H1 (cell line): ENCODE results near the gene MPPED1. TPM values are rescaled to one million over a fixed set of nuclear protein-coding genes. Genes with fewer than 3 reads are reported as not detected.

Experiments
- CTCF ChIA-PET: fragments of 300-600 bp; sonication (Branson Sonifier 250); formaldehyde crosslinking; loops from one replicate; lab custom pipeline; 2021; ENCODE audit not compliant: partially characterized antibody; lab: Charles Lee
- POLR2A ChIA-PET: fragments of 300-600 bp; sonication (Branson Sonifier 250); formaldehyde crosslinking; loops from one replicate; lab custom pipeline; 2021; ENCODE audit warnings: inconsistent platforms; ENCODE audit not compliant: partially characterized antibody; lab: Charles Lee
- DNase-seq, 2 experiments: peaks; one replicate each; pipeline versions ENCODE4 v3.0.0 to v3.0.0-alpha.2; 2010 to 2022; ENCODE audit warnings: low spot score in 2 of 2, low read depth in 1 of 2, mixed read lengths in 1 of 2
- FAIRE-seq: peaks from 2 replicates; lab custom pipeline; 2011; peaks lifted over from hg19 to GRCh38; lab: Jason Lieb, UNC
- H2AFZ ChIP-seq: 2 replicates; pipeline ENCODE4 v1.8.1; 2012; ENCODE audit warnings: low read length, inconsistent platforms
- H2AK5ac ChIP-seq: 2 replicates; pipeline ENCODE4 v1.6.1; 2013; ENCODE audit warnings: low read depth, low read length
- H2BK120ac ChIP-seq: replicated peaks from 2 replicates; pipeline ENCODE3; 2013; ENCODE audit warnings: low read depth, low read length, inconsistent platforms
- H2BK12ac ChIP-seq: 2 replicates; pipeline ENCODE4 v1.6.1; 2013; ENCODE audit warnings: low read depth, low read length
- H2BK15ac ChIP-seq: 2 replicates; pipeline ENCODE4 v1.6.1; 2013; ENCODE audit warnings: low read length
- H2BK20ac ChIP-seq: 2 replicates; pipeline ENCODE4 v1.6.1; 2013; ENCODE audit warnings: low read length
- H2BK5ac ChIP-seq: 2 replicates; pipeline ENCODE4 v1.6.1; 2013; ENCODE audit warnings: low read depth, low read length
- H3K14ac ChIP-seq: 2 replicates; pipeline ENCODE4 v1.6.1; 2013; ENCODE audit warnings: inconsistent platforms; ENCODE audit not compliant: insufficient read length
- H3K18ac ChIP-seq: 2 replicates; pipeline ENCODE4 v1.6.1; 2013; ENCODE audit warnings: low read length; ENCODE audit errors: extremely low read depth
- H3K23ac ChIP-seq: 2 replicates; pipeline ENCODE4 v1.6.1; 2013; ENCODE audit warnings: inconsistent platforms; ENCODE audit not compliant: insufficient read length
- H3K23me2 ChIP-seq: 2 replicates; pipeline ENCODE4 v1.6.1; 2013; ENCODE audit warnings: low read depth, low read length
- H3K27ac ChIP-seq: 2 replicates; pipeline ENCODE4 v1.6.1; 2011; ENCODE audit warnings: low read depth, low read length, inconsistent platforms
- H3K27me3 ChIP-seq, 4 experiments: replicated peaks in 1 of 4; 1 replicate in 1 of 4; 2 replicates in 3 of 4; pipeline versions ENCODE4 v1.6.1 to v1.8.1; 2011 to 2013; ENCODE audit warnings: low read length in 3 of 4, mild to moderate bottlenecking in 3 of 4, inconsistent platforms in 2 of 4, mixed read lengths in 2 of 4, moderate library complexity in 1 of 4; ENCODE audit not compliant: control insufficient read depth in 3 of 4, insufficient read depth in 3 of 4; ENCODE audit errors: extremely low read depth in 1 of 4
- H3K36me3 ChIP-seq, 4 experiments: 2 replicates each; pipeline versions ENCODE4 v1.6.1 to v1.8.1; 2011 to 2013; ENCODE audit warnings: mild to moderate bottlenecking in 4 of 4, low read length in 3 of 4, moderate library complexity in 2 of 4, control low read depth in 1 of 4, inconsistent platforms in 1 of 4; ENCODE audit not compliant: insufficient read depth in 4 of 4, control insufficient read depth in 2 of 4
- H3K4ac ChIP-seq: replicated peaks from 2 replicates; pipeline ENCODE3; 2013; ENCODE audit warnings: low read length, low read depth, mixed read lengths, inconsistent platforms; ENCODE audit not compliant: insufficient read length
- H3K4me1 ChIP-seq, 4 experiments: replicated peaks in 1 of 4; 1 replicate in 1 of 4; 2 replicates in 3 of 4; pipeline versions ENCODE4 v1.6.1 to v1.8.1; 2011 to 2013; ENCODE audit warnings: low read length in 3 of 4, inconsistent platforms in 2 of 4, mixed read lengths in 1 of 4; ENCODE audit not compliant: insufficient read depth in 4 of 4, control insufficient read depth in 3 of 4
- H3K4me2 ChIP-seq, 2 experiments: 2 replicates each; pipeline versions ENCODE4 v1.6.1 to v1.8.1; 2011 to 2013; ENCODE audit warnings: low read depth in 2 of 2, low read length in 2 of 2, control low read depth in 1 of 2, inconsistent platforms in 1 of 2, mild to moderate bottlenecking in 1 of 2; ENCODE audit not compliant: insufficient read depth in 1 of 2
- H3K4me3 ChIP-seq, 4 experiments: fragments of 200-600, 300-600 bp in 1 of 4; sonication (generic), shearing (Covaris generic), sonication (Bioruptor Twin) in 1 of 4; 2 replicates each; pipeline versions ENCODE4 v1.5.1 to v1.8.1; 2011 to 2016; ENCODE audit warnings: low read length in 4 of 4, low read depth in 3 of 4, control low read depth in 2 of 4, inconsistent platforms in 2 of 4, mild to moderate bottlenecking in 2 of 4, mixed read lengths in 1 of 4, moderate library complexity in 1 of 4; ENCODE audit not compliant: insufficient read depth in 2 of 4; ENCODE audit errors: extremely low read depth in 1 of 4
- H3K56ac ChIP-seq: replicated peaks from 2 replicates; pipeline ENCODE3; 2013; ENCODE audit warnings: low read depth, mild to moderate bottlenecking, mixed read lengths, low read length, inconsistent platforms; ENCODE audit not compliant: insufficient read length
- H3K79me1 ChIP-seq: 2 replicates; pipeline ENCODE4 v1.6.1; 2013; ENCODE audit warnings: low read depth, low read length, control low read depth
- H3K79me2 ChIP-seq, 2 experiments: 2 replicates each; pipeline versions ENCODE4 v1.6.1 to v1.8.1; 2012 to 2013; ENCODE audit warnings: low read length in 2 of 2, mild to moderate bottlenecking in 2 of 2, inconsistent platforms in 1 of 2; ENCODE audit not compliant: insufficient read depth in 2 of 2, control insufficient read depth in 1 of 2
- H3K9ac ChIP-seq, 4 experiments: replicated peaks in 1 of 4; 1 replicate in 1 of 4; 2 replicates in 3 of 4; pipeline versions ENCODE4 v1.6.1 to v1.8.1; 2011 to 2013; ENCODE audit warnings: low read depth in 3 of 4, low read length in 3 of 4, control low read depth in 2 of 4, mild to moderate bottlenecking in 2 of 4, moderate library complexity in 2 of 4, inconsistent platforms in 1 of 4; ENCODE audit errors: extremely low read depth in 1 of 4
- H3K9me3 ChIP-seq, 2 experiments: 2 replicates each; pipeline versions ENCODE4 v1.6.1 to v1.8.1; 2012 to 2013; ENCODE audit warnings: mild to moderate bottlenecking in 2 of 2, moderate library complexity in 2 of 2, control low read depth in 1 of 2, inconsistent platforms in 1 of 2, low read depth in 1 of 2, low read length in 1 of 2, mixed read lengths in 1 of 2; ENCODE audit not compliant: insufficient read depth in 2 of 2
- H4K20me1 ChIP-seq, 2 experiments: replicated peaks in 1 of 2; 2 replicates each; pipeline versions ENCODE3 to v1.8.1; 2011 to 2013; ENCODE audit warnings: inconsistent platforms in 2 of 2, low read length in 2 of 2, mild to moderate bottlenecking in 1 of 2; ENCODE audit not compliant: insufficient read depth in 2 of 2, control insufficient read depth in 1 of 2
- H4K5ac ChIP-seq: 2 replicates; pipeline ENCODE4 v1.6.1; 2013; ENCODE audit warnings: low read length, low read depth, mixed read lengths, inconsistent platforms; ENCODE audit not compliant: insufficient read length
- H4K8ac ChIP-seq: 2 replicates; pipeline ENCODE4 v1.8.0; 2013; ENCODE audit warnings: mild to moderate bottlenecking, moderate library complexity, low read length, inconsistent platforms; ENCODE audit not compliant: insufficient read depth; ENCODE audit errors: extremely low read depth
- H4K91ac ChIP-seq: replicated peaks from 2 replicates; pipeline ENCODE3; 2013; ENCODE audit warnings: low read length, mixed read lengths, inconsistent platforms; ENCODE audit not compliant: insufficient read length
- JUN ChIP-seq: IDR thresholded peaks from 2 replicates; pipeline ENCODE4 v1.6.1; 2011; ENCODE audit warnings: low read depth, mild to moderate bottlenecking, improper control_type of control experiment, low read length
- POU5F1 ChIP-seq: IDR thresholded peaks from 2 replicates; pipeline ENCODE4 v1.6.1; 2011; ENCODE audit warnings: low read depth, mild to moderate bottlenecking, low read length, moderate library complexity
- SAP30 ChIP-seq: fragments of 300-600 bp; sonication (generic); IDR thresholded peaks from 2 replicates; pipeline ENCODE4 v1.7.1; 2012; ENCODE audit warnings: low read length, moderate library complexity, mild to moderate bottlenecking, inconsistent platforms; ENCODE audit not compliant: insufficient read depth, insufficient replicate concordance
- WGBS, 2 experiments: shearing (Covaris generic) in 1 of 2; methylation state at CpG; one replicate each; pipeline versions ENCODE4 v1.1.6 to v1.1.7; 2013 to 2015; ENCODE audit warnings: low lambda C conversion rate in 2 of 2, mixed read lengths in 2 of 2, inconsistent platforms in 1 of 2, low coverage in 1 of 2, missing lambda C conversion rate in 1 of 2; ENCODE audit not compliant: insufficient replicate concordance in 2 of 2, insufficient coverage in 1 of 2, insufficient read length in 1 of 2; ENCODE audit errors: extremely low coverage in 1 of 2, missing lambda C conversion rate in 1 of 2; 5-methylcytosine and 5-hydroxymethylcytosine counted together
- polyA plus RNA-seq, 7 experiments: library from polyadenylated mRNA; depleted of rRNA in 3 of 7; stranded (reverse) in 5 of 7; unstranded in 2 of 7; fragments of >200 nt in 5 of 7; fragments of 200-250 nt in 2 of 7; gene quantifications; 1 replicate in 5 of 7; 2 replicates in 1 of 7; 4 replicates in 1 of 7; pipeline versions ENCODE4 v1.2.1 to v1.2.3, GENCODE V29; 2011 to 2013; ENCODE audit warnings: missing spikeins in 2 of 7, mixed read lengths in 2 of 7
- total RNA-seq: library from RNA; stranded (reverse); fragmentation: NEBNext Ultra II Directional; extraction: Animal tissue kit (Norgen Biotek cat#: 25700); gene quantifications from 2 replicates; pipeline ENCODE4 v1.2.1, GENCODE V29; 2021

MPPED1 gene
- total and polyA plus RNA-seq, 2 of the 8 experiments (the other 6 are each of a cell fraction or from before 2014, with no cell fraction given), result 0.29 to 0.37 TPM

DNA sequence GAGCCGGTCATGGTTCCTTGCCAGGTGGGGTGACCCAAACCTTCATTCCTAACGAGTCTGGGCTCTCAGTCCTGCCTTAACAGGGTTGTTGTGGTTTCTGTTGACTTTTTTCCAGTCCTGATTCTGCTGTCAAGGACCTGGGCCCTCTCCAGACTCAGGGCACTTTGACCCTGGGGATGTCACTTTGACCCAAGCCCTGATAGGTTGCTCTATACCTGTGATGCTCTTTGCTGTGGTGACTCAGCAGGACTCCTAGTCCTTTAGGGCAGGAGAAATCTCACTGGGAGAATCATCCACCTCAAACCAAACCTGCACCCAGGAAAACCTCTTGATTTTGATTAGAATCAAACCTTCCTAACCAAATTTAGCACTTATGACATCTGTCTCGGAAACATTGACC is 20.5 kb upstream of the MPPED1 start:
- FAIRE-seq (no peak), DNase-seq (no peak)
- CTCF ChIA-PET, result interaction anchor here (0.6 to 14.7 kb wide), 3 partner anchors 119 to 187 kb away, joined by 3 to 257 read pairs (median 3); no protein-coding TSS in a partner anchor
- H3K9ac ChIP-seq, result no peak overlapping the region
- H3K14ac ChIP-seq, result no peak overlapping the region
- H3K4me2 ChIP-seq, result no peak overlapping the region
- peaks cover 0 to 10% (median 3%) of the 10 kb centered on the region in 4 experiments; a peak in 4 of 7 replicates for H3K27me3 ChIP-seq
- POLR2A ChIA-PET, result no interaction called here
- H3K4me3 ChIP-seq, result no peak overlapping the region
- no peak overlapping the region for H2BK15ac ChIP-seq
- no peak overlapping the region for H3K56ac ChIP-seq
- no peaks in the 10 kb centered on the region for H3K23me2 ChIP-seq
- no peak overlapping the region for H2AFZ ChIP-seq
- no peaks in the 10 kb centered on the region for H3K36me3 ChIP-seq
- 94% methylated on average over 3 of the region's 3 CpGs; no CpG with 5 or more reads in 1 of the 2 experiments for WGBS, 2 experiments
- no peak overlapping the region for H2BK5ac ChIP-seq
- no peaks in the 10 kb centered on the region for H3K79me2 ChIP-seq
- no peak overlapping the region for H3K18ac ChIP-seq
- H3K4ac ChIP-seq, result no peak overlapping the region
- TF ChIP-seq JUN (no peak), SAP30 (no peak), POU5F1 (no peak)
- no peak overlapping the region for H2AK5ac ChIP-seq
- H2BK120ac ChIP-seq, result no peak overlapping the region
- no peak overlapping the region for H4K8ac ChIP-seq
- H4K20me1 ChIP-seq, result no peaks in the 10 kb centered on the region
- no peak overlapping the region for H4K5ac ChIP-seq
- no peak overlapping the region for H3K23ac ChIP-seq
- no peak overlapping the region for H2BK20ac ChIP-seq
- no peak overlapping the region for H2BK12ac ChIP-seq
- H4K91ac ChIP-seq, result no peak overlapping the region
- H3K9me3 ChIP-seq, result no peaks in the 10 kb centered on the region
- no peaks in the 10 kb centered on the region for H3K79me1 ChIP-seq
- no peak overlapping the region for H3K27ac ChIP-seq
- peaks cover 0 to 3% (median 2%) of the 10 kb centered on the region in 4 experiments; a peak in 3 of 7 replicates for H3K4me1 ChIP-seq
